H1 (cell line): ENCODE measurements around the gene JOSD1. TPM values are rescaled to one million over a fixed set of nuclear protein-coding genes. Genes with fewer than 3 reads are reported as not detected.

Experiments
- CTCF ChIA-PET: fragments of 300-600 bp; sonication (Branson Sonifier 250); formaldehyde crosslinking; loops from one replicate; lab custom pipeline; 2021; ENCODE audit not compliant: partially characterized antibody; lab: Charles Lee
- POLR2A ChIA-PET: fragments of 300-600 bp; sonication (Branson Sonifier 250); formaldehyde crosslinking; loops from one replicate; lab custom pipeline; 2021; ENCODE audit warnings: inconsistent platforms; ENCODE audit not compliant: partially characterized antibody; lab: Charles Lee
- DNase-seq, 2 experiments: peaks; one replicate each; pipeline versions ENCODE4 v3.0.0 to v3.0.0-alpha.2; 2010 to 2022; ENCODE audit warnings: low spot score in 2 of 2, low read depth in 1 of 2, mixed read lengths in 1 of 2
- FAIRE-seq: peaks from 2 replicates; lab custom pipeline; 2011; peaks lifted over from hg19 to GRCh38; lab: Jason Lieb, UNC
- H2AFZ ChIP-seq: 2 replicates; pipeline ENCODE4 v1.8.1; 2012; ENCODE audit warnings: low read length, inconsistent platforms
- H2AK5ac ChIP-seq: 2 replicates; pipeline ENCODE4 v1.6.1; 2013; ENCODE audit warnings: low read depth, low read length
- H2BK120ac ChIP-seq: replicated peaks from 2 replicates; pipeline ENCODE3; 2013; ENCODE audit warnings: low read depth, low read length, inconsistent platforms
- H2BK12ac ChIP-seq: 2 replicates; pipeline ENCODE4 v1.6.1; 2013; ENCODE audit warnings: low read depth, low read length
- H2BK15ac ChIP-seq: 2 replicates; pipeline ENCODE4 v1.6.1; 2013; ENCODE audit warnings: low read length
- H2BK20ac ChIP-seq: 2 replicates; pipeline ENCODE4 v1.6.1; 2013; ENCODE audit warnings: low read length
- H2BK5ac ChIP-seq: 2 replicates; pipeline ENCODE4 v1.6.1; 2013; ENCODE audit warnings: low read depth, low read length
- H3K14ac ChIP-seq: 2 replicates; pipeline ENCODE4 v1.6.1; 2013; ENCODE audit warnings: inconsistent platforms; ENCODE audit not compliant: insufficient read length
- H3K18ac ChIP-seq: 2 replicates; pipeline ENCODE4 v1.6.1; 2013; ENCODE audit warnings: low read length; ENCODE audit errors: extremely low read depth
- H3K23ac ChIP-seq: 2 replicates; pipeline ENCODE4 v1.6.1; 2013; ENCODE audit warnings: inconsistent platforms; ENCODE audit not compliant: insufficient read length
- H3K23me2 ChIP-seq: 2 replicates; pipeline ENCODE4 v1.6.1; 2013; ENCODE audit warnings: low read depth, low read length
- H3K27ac ChIP-seq: 2 replicates; pipeline ENCODE4 v1.6.1; 2011; ENCODE audit warnings: low read depth, low read length, inconsistent platforms
- H3K27me3 ChIP-seq, 4 experiments: replicated peaks in 1 of 4; 1 replicate in 1 of 4; 2 replicates in 3 of 4; pipeline versions ENCODE4 v1.6.1 to v1.8.1; 2011 to 2013; ENCODE audit warnings: low read length in 3 of 4, mild to moderate bottlenecking in 3 of 4, inconsistent platforms in 2 of 4, mixed read lengths in 2 of 4, moderate library complexity in 1 of 4; ENCODE audit not compliant: control insufficient read depth in 3 of 4, insufficient read depth in 3 of 4; ENCODE audit errors: extremely low read depth in 1 of 4
- H3K36me3 ChIP-seq, 4 experiments: 2 replicates each; pipeline versions ENCODE4 v1.6.1 to v1.8.1; 2011 to 2013; ENCODE audit warnings: mild to moderate bottlenecking in 4 of 4, low read length in 3 of 4, moderate library complexity in 2 of 4, control low read depth in 1 of 4, inconsistent platforms in 1 of 4; ENCODE audit not compliant: insufficient read depth in 4 of 4, control insufficient read depth in 2 of 4
- H3K4ac ChIP-seq: replicated peaks from 2 replicates; pipeline ENCODE3; 2013; ENCODE audit warnings: low read length, low read depth, mixed read lengths, inconsistent platforms; ENCODE audit not compliant: insufficient read length
- H3K4me1 ChIP-seq, 4 experiments: replicated peaks in 1 of 4; 1 replicate in 1 of 4; 2 replicates in 3 of 4; pipeline versions ENCODE4 v1.6.1 to v1.8.1; 2011 to 2013; ENCODE audit warnings: low read length in 3 of 4, inconsistent platforms in 2 of 4, mixed read lengths in 1 of 4; ENCODE audit not compliant: insufficient read depth in 4 of 4, control insufficient read depth in 3 of 4
- H3K4me2 ChIP-seq, 2 experiments: 2 replicates each; pipeline versions ENCODE4 v1.6.1 to v1.8.1; 2011 to 2013; ENCODE audit warnings: low read depth in 2 of 2, low read length in 2 of 2, control low read depth in 1 of 2, inconsistent platforms in 1 of 2, mild to moderate bottlenecking in 1 of 2; ENCODE audit not compliant: insufficient read depth in 1 of 2
- H3K4me3 ChIP-seq, 4 experiments: fragments of 200-600, 300-600 bp in 1 of 4; sonication (generic), shearing (Covaris generic), sonication (Bioruptor Twin) in 1 of 4; 2 replicates each; pipeline versions ENCODE4 v1.5.1 to v1.8.1; 2011 to 2016; ENCODE audit warnings: low read length in 4 of 4, low read depth in 3 of 4, control low read depth in 2 of 4, inconsistent platforms in 2 of 4, mild to moderate bottlenecking in 2 of 4, mixed read lengths in 1 of 4, moderate library complexity in 1 of 4; ENCODE audit not compliant: insufficient read depth in 2 of 4; ENCODE audit errors: extremely low read depth in 1 of 4
- H3K56ac ChIP-seq: replicated peaks from 2 replicates; pipeline ENCODE3; 2013; ENCODE audit warnings: low read depth, mild to moderate bottlenecking, mixed read lengths, low read length, inconsistent platforms; ENCODE audit not compliant: insufficient read length
- H3K79me1 ChIP-seq: 2 replicates; pipeline ENCODE4 v1.6.1; 2013; ENCODE audit warnings: low read depth, low read length, control low read depth
- H3K79me2 ChIP-seq, 2 experiments: 2 replicates each; pipeline versions ENCODE4 v1.6.1 to v1.8.1; 2012 to 2013; ENCODE audit warnings: low read length in 2 of 2, mild to moderate bottlenecking in 2 of 2, inconsistent platforms in 1 of 2; ENCODE audit not compliant: insufficient read depth in 2 of 2, control insufficient read depth in 1 of 2
- H3K9ac ChIP-seq, 4 experiments: replicated peaks in 1 of 4; 1 replicate in 1 of 4; 2 replicates in 3 of 4; pipeline versions ENCODE4 v1.6.1 to v1.8.1; 2011 to 2013; ENCODE audit warnings: low read depth in 3 of 4, low read length in 3 of 4, control low read depth in 2 of 4, mild to moderate bottlenecking in 2 of 4, moderate library complexity in 2 of 4, inconsistent platforms in 1 of 4; ENCODE audit errors: extremely low read depth in 1 of 4
- H3K9me3 ChIP-seq, 2 experiments: 2 replicates each; pipeline versions ENCODE4 v1.6.1 to v1.8.1; 2012 to 2013; ENCODE audit warnings: mild to moderate bottlenecking in 2 of 2, moderate library complexity in 2 of 2, control low read depth in 1 of 2, inconsistent platforms in 1 of 2, low read depth in 1 of 2, low read length in 1 of 2, mixed read lengths in 1 of 2; ENCODE audit not compliant: insufficient read depth in 2 of 2
- H4K20me1 ChIP-seq, 2 experiments: replicated peaks in 1 of 2; 2 replicates each; pipeline versions ENCODE3 to v1.8.1; 2011 to 2013; ENCODE audit warnings: inconsistent platforms in 2 of 2, low read length in 2 of 2, mild to moderate bottlenecking in 1 of 2; ENCODE audit not compliant: insufficient read depth in 2 of 2, control insufficient read depth in 1 of 2
- H4K5ac ChIP-seq: 2 replicates; pipeline ENCODE4 v1.6.1; 2013; ENCODE audit warnings: low read length, low read depth, mixed read lengths, inconsistent platforms; ENCODE audit not compliant: insufficient read length
- H4K8ac ChIP-seq: 2 replicates; pipeline ENCODE4 v1.8.0; 2013; ENCODE audit warnings: mild to moderate bottlenecking, moderate library complexity, low read length, inconsistent platforms; ENCODE audit not compliant: insufficient read depth; ENCODE audit errors: extremely low read depth
- H4K91ac ChIP-seq: replicated peaks from 2 replicates; pipeline ENCODE3; 2013; ENCODE audit warnings: low read length, mixed read lengths, inconsistent platforms; ENCODE audit not compliant: insufficient read length
- BACH1 ChIP-seq: IDR thresholded peaks from 2 replicates; pipeline ENCODE4 v1.6.1; 2012; ENCODE audit warnings: low read length, improper control_type of control experiment
- CHD2 ChIP-seq: IDR thresholded peaks from 2 replicates; pipeline ENCODE4 v1.6.1; 2012; ENCODE audit warnings: low read length, improper control_type of control experiment
- NANOG ChIP-seq: IDR thresholded peaks from 2 replicates; pipeline ENCODE4 v1.6.1; 2011; ENCODE audit warnings: low read length, low read depth, mild to moderate bottlenecking, inconsistent platforms; ENCODE audit not compliant: insufficient read depth, poor library complexity, severe bottlenecking
- SIN3A ChIP-seq, 2 experiments: IDR thresholded peaks in 1 of 2; conservative IDR thresholded peaks in 1 of 2; 2 replicates each; pipeline ENCODE4 v1.6.1; 2011 to 2012; ENCODE audit warnings: low read length in 2 of 2, improper control_type of control experiment in 1 of 2, low read depth in 1 of 2, mild to moderate bottlenecking in 1 of 2
- SIRT6 ChIP-seq: IDR thresholded peaks from one replicate; pipeline ENCODE4 v1.7.1; 2012; ENCODE audit warnings: low read length, inconsistent platforms
- SP2 ChIP-seq: IDR thresholded peaks from 2 replicates; pipeline ENCODE4 v1.6.1; 2012; ENCODE audit warnings: mild to moderate bottlenecking, low read length, inconsistent platforms
- TAF7 ChIP-seq: optimal IDR thresholded peaks from 2 replicates; pipeline ENCODE3; 2011; ENCODE audit warnings: low read depth, mild to moderate bottlenecking, inconsistent platforms, low read length, moderate library complexity, borderline replicate concordance
- USF2 ChIP-seq: IDR thresholded peaks from 2 replicates; pipeline ENCODE4 v1.6.1; 2011; ENCODE audit warnings: low read length, improper control_type of control experiment
- WGBS, 2 experiments: shearing (Covaris generic) in 1 of 2; methylation state at CpG; one replicate each; pipeline versions ENCODE4 v1.1.6 to v1.1.7; 2013 to 2015; ENCODE audit warnings: low lambda C conversion rate in 2 of 2, mixed read lengths in 2 of 2, inconsistent platforms in 1 of 2, low coverage in 1 of 2, missing lambda C conversion rate in 1 of 2; ENCODE audit not compliant: insufficient replicate concordance in 2 of 2, insufficient coverage in 1 of 2, insufficient read length in 1 of 2; ENCODE audit errors: extremely low coverage in 1 of 2, missing lambda C conversion rate in 1 of 2; 5-methylcytosine and 5-hydroxymethylcytosine counted together
- polyA plus RNA-seq, 7 experiments: library from polyadenylated mRNA; depleted of rRNA in 3 of 7; stranded (reverse) in 5 of 7; unstranded in 2 of 7; fragments of >200 nt in 5 of 7; fragments of 200-250 nt in 2 of 7; gene quantifications; 1 replicate in 5 of 7; 2 replicates in 1 of 7; 4 replicates in 1 of 7; pipeline versions ENCODE4 v1.2.1 to v1.2.3, GENCODE V29; 2011 to 2013; ENCODE audit warnings: missing spikeins in 2 of 7, mixed read lengths in 2 of 7
- total RNA-seq: library from RNA; stranded (reverse); fragmentation: NEBNext Ultra II Directional; extraction: Animal tissue kit (Norgen Biotek cat#: 25700); gene quantifications from 2 replicates; pipeline ENCODE4 v1.2.1, GENCODE V29; 2021
- TF ChIP-seq, protein P1 (sequence below), 3 experiments: IDR thresholded peaks; 1 replicate in 2 of 3; 2 replicates in 1 of 3; pipeline versions ENCODE4 v1.5.1 to v1.6.1; 2011; ENCODE audit warnings: low read length in 3 of 3, mild to moderate bottlenecking in 3 of 3, inconsistent platforms in 2 of 3, low read depth in 1 of 3, moderate library complexity in 1 of 3; ENCODE audit not compliant: insufficient read depth in 1 of 3; ENCODE audit errors: control extremely low read depth in 1 of 3

JOSD1 gene
- total and polyA plus RNA-seq, 2 of the 8 experiments (the other 6 are each of a cell fraction or from before 2014, with no cell fraction given): 18.4 to 20.2 TPM

DNA sequence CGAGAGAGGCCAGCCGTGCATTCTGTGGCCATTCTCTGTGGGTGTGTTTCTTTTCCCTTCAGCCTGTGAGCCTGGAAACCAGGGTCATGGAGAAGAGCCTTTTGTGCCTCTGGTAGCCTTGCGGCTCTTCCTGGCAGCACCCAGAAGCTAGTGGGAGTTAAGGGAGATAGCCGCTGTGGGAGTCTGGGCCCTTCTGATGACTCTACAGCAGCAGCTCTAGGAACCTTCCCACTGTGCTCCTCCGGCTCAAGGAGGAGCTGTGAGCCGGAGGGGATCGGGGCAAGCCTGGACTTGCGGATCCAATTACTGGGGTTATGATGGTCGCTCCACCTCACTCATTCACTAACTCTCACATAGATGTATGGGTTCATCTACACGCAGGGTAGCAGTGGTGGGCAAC is 15.5 kb upstream of the JOSD1 start:
- H3K27me3 ChIP-seq: no peaks in the 10 kb centered on the region
- H3K23me2 ChIP-seq: no peaks in the 10 kb centered on the region
- H3K18ac ChIP-seq: peak overlapping the region; percentile 19; the same call in 1 of the 2 replicates
- peak overlapping the region; percentile 15; the same call in 1 of the 2 replicates for H3K27ac ChIP-seq
- H2BK15ac ChIP-seq: no peak overlapping the region
- peak overlapping the region; percentile 32 for H4K5ac ChIP-seq
- POLR2A ChIA-PET: interaction anchor here (0.8 to 5.1 kb wide), 7 partner anchors 8 to 34 kb away, joined by 3 to 39 read pairs (median 3); partner anchors contain the start of genes GTPBP1 and TOMM22
- H3K4me3 ChIP-seq: no peak overlapping the region
- no peak overlapping the region for H2AFZ ChIP-seq
- WGBS, 2 experiments: 82% methylated on average over 10 of the region's 10 CpGs; no CpG with 5 or more reads in 1 of the 2 experiments
- H2BK120ac ChIP-seq: no peak overlapping the region
- no peak overlapping the region for H3K4me2 ChIP-seq
- peaks cover 3 to 46% of the 10 kb centered on the region in 2 experiments for H3K79me2 ChIP-seq
- H3K79me1 ChIP-seq: peaks cover 20% of the 10 kb centered on the region
- H2BK20ac ChIP-seq: no peak overlapping the region
- H2BK12ac ChIP-seq: 0 out of 2 replicates have a peak overlapping the region, but pooled peaks have one; percentile 6
- peak overlapping the region; percentile 87 for H3K4ac ChIP-seq
- CTCF ChIA-PET: interaction anchor here (3.2 to 5.1 kb wide), 2 partner anchors 9 to 17 kb away, joined by 26 read pairs; no protein-coding TSS in a partner anchor
- peaks cover 4 to 40% (median 17%) of the 10 kb centered on the region in 4 experiments; a peak in 5 of 8 replicates for H3K36me3 ChIP-seq
- no peak overlapping the region for H2AK5ac ChIP-seq
- no peak overlapping the region for H3K56ac ChIP-seq
- H3K23ac ChIP-seq: no peak overlapping the region
- H3K9ac ChIP-seq: no peak overlapping the region
- peak overlapping the region; percentile 66 for H4K91ac ChIP-seq
- H4K8ac ChIP-seq: no peak overlapping the region
- H2BK5ac ChIP-seq: peak overlapping the region; percentile 73
- DNase-seq: no peak
- H3K14ac ChIP-seq: no peak overlapping the region
- H3K4me1 ChIP-seq: peaks cover 4 to 10% (median 6%) of the 10 kb centered on the region in 4 experiments
- FAIRE-seq: no peak
- peaks cover 4 to 24% of the 10 kb centered on the region in 2 experiments for H4K20me1 ChIP-seq
- no peaks in the 10 kb centered on the region for H3K9me3 ChIP-seq
- TF ChIP-seq SP2 (no peak), USF2 (no peak), CHD2 (no peak), BACH1 (no peak), NANOG (no peak), TAF7 (no peak), SIRT6 (no peak), SIN3A (conservative IDR thresholded peaks at IDR 0.05 in 1 of 2, IDR thresholded peaks at IDR 0.05 in 1 of 2; ENCODE audit: low read depth in 1 of 2, low read length in 2 of 2) (no peak)
- TF ChIP-seq, protein P1, sequence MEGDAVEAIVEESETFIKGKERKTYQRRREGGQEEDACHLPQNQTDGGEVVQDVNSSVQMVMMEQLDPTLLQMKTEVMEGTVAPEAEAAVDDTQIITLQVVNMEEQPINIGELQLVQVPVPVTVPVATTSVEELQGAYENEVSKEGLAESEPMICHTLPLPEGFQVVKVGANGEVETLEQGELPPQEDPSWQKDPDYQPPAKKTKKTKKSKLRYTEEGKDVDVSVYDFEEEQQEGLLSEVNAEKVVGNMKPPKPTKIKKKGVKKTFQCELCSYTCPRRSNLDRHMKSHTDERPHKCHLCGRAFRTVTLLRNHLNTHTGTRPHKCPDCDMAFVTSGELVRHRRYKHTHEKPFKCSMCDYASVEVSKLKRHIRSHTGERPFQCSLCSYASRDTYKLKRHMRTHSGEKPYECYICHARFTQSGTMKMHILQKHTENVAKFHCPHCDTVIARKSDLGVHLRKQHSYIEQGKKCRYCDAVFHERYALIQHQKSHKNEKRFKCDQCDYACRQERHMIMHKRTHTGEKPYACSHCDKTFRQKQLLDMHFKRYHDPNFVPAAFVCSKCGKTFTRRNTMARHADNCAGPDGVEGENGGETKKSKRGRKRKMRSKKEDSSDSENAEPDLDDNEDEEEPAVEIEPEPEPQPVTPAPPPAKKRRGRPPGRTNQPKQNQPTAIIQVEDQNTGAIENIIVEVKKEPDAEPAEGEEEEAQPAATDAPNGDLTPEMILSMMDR (IDR thresholded peaks at IDR 0.05; ENCODE audit: control extremely low read depth in 1 of 3, insufficient read depth in 1 of 3, low read depth in 1 of 3, low read length in 3 of 3): no peak
